HuH-7 (cell line): ENCODE data around the gene RPGRIP1L.

ENCODE experiments used
- DNase-seq: peaks from one replicate; pipeline ENCODE4 v3.0.0; 2011; ENCODE audit warnings: low spot score

The RPGRIP1L gene

GRCh38 chr16:53651357-53651756, 52.3 kb downstream of the RPGRIP1L start:
- DNase-seq, result no peak

GRCh38 chr16:53646506-53646905, 57.2 kb downstream of the RPGRIP1L start:
- DNase-seq, result no peak

- DNase-seq, result no peak
These were observed 60.2 kb downstream of the RPGRIP1L start for GRCh38 chr16:53643474-53643873.

- DNase-seq, result no peak
These were observed 61.6 kb downstream of the RPGRIP1L start for GRCh38 chr16:53642094-53642493.

- DNase-seq, result no peak
These were observed 66.7 kb downstream of the RPGRIP1L start for GRCh38 chr16:53636978-53637377.

- no peak for DNase-seq
These were observed 71.1 kb downstream of the RPGRIP1L start for GRCh38 chr16:53632526-53632925.

- DNase-seq, result no peak
These were observed 72.2 kb downstream of the RPGRIP1L start for GRCh38 chr16:53631236-53632025.

GRCh38 chr16:53629607-53630312, 73.9 kb downstream of the RPGRIP1L start:
- DNase-seq, result no peak

GRCh38 chr16:53629151-53629550, 74.5 kb downstream of the RPGRIP1L start:
- DNase-seq, result no peak

GRCh38 chr16:53626811-53627210, 76.8 kb downstream of the RPGRIP1L start:
- no peak for DNase-seq

GRCh38 chr16:53626161-53626560, 77.5 kb downstream of the RPGRIP1L start:
- DNase-seq, result no peak

- no peak for DNase-seq
These were observed 78.4 kb downstream of the RPGRIP1L start for GRCh38 chr16:53625221-53625620.

- DNase-seq, result no peak
These were observed 81.3 kb downstream of the RPGRIP1L start for GRCh38 chr16:53622315-53622714.

- no peak for DNase-seq
These were observed 83.2 kb downstream of the RPGRIP1L start for GRCh38 chr16:53620476-53620875.

GRCh38 chr16:53619235-53619634, 84.4 kb downstream of the RPGRIP1L start:
- DNase-seq, result no peak

GRCh38 chr16:53614346-53614745, 89.3 kb downstream of the RPGRIP1L start:
- DNase-seq, result no peak

GRCh38 chr16:53612003-53612402, 91.7 kb downstream of the RPGRIP1L start:
- peak; percentile 22 for DNase-seq

GRCh38 chr16:53611179-53611696, 92.4 kb downstream of the RPGRIP1L start:
- no peak for DNase-seq

GRCh38 chr16:53609536-53609935, 94.1 kb downstream of the RPGRIP1L start:
- DNase-seq, result no peak

- DNase-seq, result no peak
These were observed 95.6 kb downstream of the RPGRIP1L start for GRCh38 chr16:53608094-53608493.

- DNase-seq, result no peak
These were observed 97.7 kb downstream of the RPGRIP1L start for GRCh38 chr16:53605831-53606400.

GRCh38 chr16:53605356-53605755, 98.3 kb downstream of the RPGRIP1L start:
- no peak for DNase-seq

- no peak for DNase-seq
These were observed 101.7 kb downstream of the RPGRIP1L start for GRCh38 chr16:53601961-53602360.
